GM21367 (cell line): ENCODE results near the gene SLN.
"Not testable (repeated sequence)": the region's sequence is repeated elsewhere in the genome, so short reads cannot be mapped to it uniquely, and the experiment has no call there.

ENCODE experiments used
- ATAC-seq: cut with Tn5 transposase; IDR thresholded peaks from one replicate; pipeline ENCODE4 v1.9.1; 2021; ENCODE audit not compliant: unreplicated experiment

SLN gene

GRCh38 chr11:107711861-107712755 is at the start of gene SLN:
SLN (minus strand) TSS chr11:107712056.
- ATAC-seq: no peak

- not testable (repeated sequence) for ATAC-seq
Observed at GRCh38 chr11:107758719-107759355, 47.0 kb upstream of the SLN start.

GRCh38 chr11:107757661-107758060 is 45.8 kb upstream of the SLN start:
- ATAC-seq: no peak

- ATAC-seq: no peak
Observed at GRCh38 chr11:107756553-107756952, 44.7 kb upstream of the SLN start.

GRCh38 chr11:107752949-107753822 is 41.3 kb upstream of the SLN start:
- ATAC-seq: no peak

GRCh38 chr11:107752508-107752907 is 40.7 kb upstream of the SLN start:
- no peak for ATAC-seq

- no peak for ATAC-seq
Observed at GRCh38 chr11:107751082-107751481, 39.2 kb upstream of the SLN start.

- no peak for ATAC-seq
Observed at GRCh38 chr11:107750313-107750712, 38.5 kb upstream of the SLN start.

- no peak for ATAC-seq
Observed at GRCh38 chr11:107747622-107748021, 35.8 kb upstream of the SLN start.

GRCh38 chr11:107744736-107745135 is 32.9 kb upstream of the SLN start:
- ATAC-seq: no peak

- ATAC-seq: no peak
Observed at GRCh38 chr11:107743191-107743590, 31.3 kb upstream of the SLN start.

- ATAC-seq: peak; percentile 93
Observed at GRCh38 chr11:107741044-107741823, 29.4 kb upstream of the SLN start.

GRCh38 chr11:107740271-107740670 is 28.4 kb upstream of the SLN start:
- ATAC-seq: no peak

GRCh38 chr11:107736546-107736945 is 24.7 kb upstream of the SLN start:
- ATAC-seq: no peak

GRCh38 chr11:107733518-107733917 is 21.7 kb upstream of the SLN start:
- peak; percentile 49 for ATAC-seq

GRCh38 chr11:107732689-107733051 is 20.8 kb upstream of the SLN start:
- ATAC-seq: no peak

GRCh38 chr11:107731941-107732688 is 20.3 kb upstream of the SLN start:
- no peak for ATAC-seq

- ATAC-seq: no peak
Observed at GRCh38 chr11:107722662-107723061, 10.8 kb upstream of the SLN start.

- ATAC-seq: no peak
Observed at GRCh38 chr11:107721207-107721606, 9.4 kb upstream of the SLN start.

- no peak for ATAC-seq
Observed at GRCh38 chr11:107720303-107720774, 8.5 kb upstream of the SLN start.
